WTC11 (cell line): Measurements from ENCODE around the gene KANSL3. TPM values are rescaled to one million over a fixed set of nuclear protein-coding genes. Genes with fewer than 3 reads are reported as not detected.

Source experiments
- ATAC-seq: fragments of 200-7000 bp; cut with Tn5 transposase; 2 replicates; pipeline ENCODE4 v1.10.0; 2021; ENCODE audit warnings: mild to moderate bottlenecking, moderate library complexity
- CTCF ChIA-PET: fragments of 300-600 bp; sonication (Branson Sonifier 250); formaldehyde crosslinking; loops from one replicate; lab custom pipeline; 2021; ENCODE audit warnings: antibody characterized with exemption; lab: Charles Lee
- POLR2A ChIA-PET: fragments of 350-600 bp; sonication (Branson Sonifier 250); formaldehyde crosslinking; loops from one replicate; lab custom pipeline; 2021; ENCODE audit warnings: antibody characterized with exemption; lab: Charles Lee
- DNase-seq: peaks from one replicate; pipeline ENCODE4 v3.0.0; 2021; ENCODE audit warnings: low spot score
- H3K27ac Mint-ChIP-seq: 2 replicates; pipeline ENCODE4 v1.8.0; 2021; ENCODE audit warnings: mixed read lengths
- H3K27me3 Mint-ChIP-seq: 2 replicates; pipeline ENCODE4 v1.8.0; 2021; ENCODE audit warnings: low read depth, mild to moderate bottlenecking, moderate library complexity, mixed read lengths
- H3K36me3 Mint-ChIP-seq: 2 replicates; pipeline ENCODE4 v1.8.0; 2021; ENCODE audit warnings: mixed read lengths
- H3K4me1 Mint-ChIP-seq: 2 replicates; pipeline ENCODE4 v1.8.0; 2022; ENCODE audit warnings: mixed read lengths
- H3K4me3 Mint-ChIP-seq: 2 replicates; pipeline ENCODE4 v1.8.0; 2021; ENCODE audit warnings: mild to moderate bottlenecking, moderate library complexity, mixed read lengths
- H3K9me3 Mint-ChIP-seq: 2 replicates; pipeline ENCODE4 v1.8.0; 2021; ENCODE audit warnings: mixed read lengths
- ATF2 ChIP-seq: sonication (generic); formaldehyde crosslinking; IDR thresholded peaks from 2 replicates; pipeline ENCODE4 v1.8.1; 2022; ENCODE audit warnings: low read depth, missing genetic modification reagents, borderline replicate concordance
- CREM ChIP-seq: sonication (generic); formaldehyde crosslinking; IDR thresholded peaks from 2 replicates; pipeline ENCODE4 v1.8.1; 2022; ENCODE audit warnings: mild to moderate bottlenecking, missing genetic modification reagents, moderate library complexity
- E2F5 ChIP-seq: sonication (generic); formaldehyde crosslinking; IDR thresholded peaks from 2 replicates; pipeline ENCODE4 v1.8.1; 2022; ENCODE audit warnings: mild to moderate bottlenecking, moderate library complexity, missing genetic modification reagents
- EMX1 ChIP-seq: fragments of 250-450 bp; sonication (Bioruptor Pico); IDR thresholded peaks from 2 replicates; pipeline ENCODE4 v1.8.0; 2021; ENCODE audit warnings: mild to moderate bottlenecking
- HMGA2 ChIP-seq: fragments of 250-450 bp; sonication (Bioruptor Pico); IDR thresholded peaks from 2 replicates; pipeline ENCODE4 v1.4.0; 2021; ENCODE audit warnings: mild to moderate bottlenecking, moderate library complexity
- IRF2 ChIP-seq: sonication (generic); formaldehyde crosslinking; IDR thresholded peaks from 2 replicates; pipeline ENCODE4 v1.8.0; 2022; ENCODE audit warnings: low read depth, missing genetic modification reagents, borderline replicate concordance
- MXD4 ChIP-seq: fragments of 250-450 bp; sonication (Bioruptor Pico); IDR thresholded peaks from 2 replicates; pipeline ENCODE4 v1.8.0; 2021; ENCODE audit warnings: mild to moderate bottlenecking, moderate library complexity, borderline replicate concordance
- NFATC4 ChIP-seq: fragments of 250-450 bp; sonication (Bioruptor Pico); IDR thresholded peaks from 2 replicates; pipeline ENCODE4 v1.9.0; 2021; ENCODE audit warnings: mild to moderate bottlenecking
- OVOL2 ChIP-seq: fragments of 250-450 bp; sonication (Bioruptor Pico); IDR thresholded peaks from 2 replicates; pipeline ENCODE4 v1.9.0; 2021; ENCODE audit warnings: mild to moderate bottlenecking, borderline replicate concordance
- PRRX2 ChIP-seq: fragments of 250-450 bp; sonication (Bioruptor Pico); IDR thresholded peaks from 2 replicates; pipeline ENCODE4 v1.8.0; 2021; ENCODE audit warnings: mild to moderate bottlenecking
- RELA ChIP-seq: sonication (generic); formaldehyde crosslinking; IDR thresholded peaks from 2 replicates; pipeline ENCODE4 v1.8.1; 2022; ENCODE audit warnings: missing genetic modification reagents, mild to moderate bottlenecking, borderline replicate concordance
- RORB ChIP-seq: fragments of 250-450 bp; sonication (Bioruptor Pico); IDR thresholded peaks from 2 replicates; pipeline ENCODE4 v1.9.0; 2021; ENCODE audit warnings: mild to moderate bottlenecking
- TCF7 ChIP-seq: sonication (generic); formaldehyde crosslinking; IDR thresholded peaks from 2 replicates; pipeline ENCODE4 v1.8.0; 2022; ENCODE audit warnings: mild to moderate bottlenecking, low read depth, missing genetic modification reagents, moderate library complexity
- total RNA-seq: library from RNA; stranded (reverse); gene quantifications from 3 replicates; pipeline ENCODE4 v1.2.3, GENCODE V29; 2021
- TF ChIP-seq, protein P1 (sequence below): sonication (generic); formaldehyde crosslinking; IDR thresholded peaks from 2 replicates; pipeline ENCODE4 v1.8.1; 2022; ENCODE audit warnings: low read depth, mild to moderate bottlenecking, moderate library complexity, missing genetic modification reagents, borderline replicate concordance
- TF ChIP-seq, protein P2 (sequence below): sonication (generic); formaldehyde crosslinking; IDR thresholded peaks from 2 replicates; pipeline ENCODE4 v1.8.1; 2023; ENCODE audit warnings: mild to moderate bottlenecking, missing genetic modification reagents
- TF ChIP-seq, protein P3 (sequence below): sonication (generic); formaldehyde crosslinking; IDR thresholded peaks from 2 replicates; pipeline ENCODE4 v1.8.0; 2023; ENCODE audit warnings: missing genetic modification reagents
- TF ChIP-seq, protein P4 (sequence below): sonication (generic); formaldehyde crosslinking; IDR thresholded peaks from 2 replicates; pipeline ENCODE4 v1.8.0; 2022; ENCODE audit warnings: mild to moderate bottlenecking, missing genetic modification reagents

The KANSL3 gene
- total RNA-seq, 1 experiment from 2014 or later, result 32.5 TPM

- H3K27me3 Mint-ChIP-seq, result peaks cover 3% of the 10 kb centered on the region; the same call in 1 of the 2 replicates
- ATAC-seq (no peak), DNase-seq (no peak)
- no peak overlapping the region for H3K27ac Mint-ChIP-seq
- H3K36me3 Mint-ChIP-seq, result no peaks in the 10 kb centered on the region
- H3K4me3 Mint-ChIP-seq, result no peak overlapping the region
- CTCF ChIA-PET, result interaction anchor here (0.8 to 4.9 kb wide), 38 partner anchors 9 to 419 kb away, joined by 3 to 84 read pairs (median 6); partner anchors contain the start of genes ARID5A, CNNM3, CNNM4 and ITPRIPL1
- peaks cover 4% of the 10 kb centered on the region; the same call in 1 of the 2 replicates for H3K9me3 Mint-ChIP-seq
- TF ChIP-seq PRRX2 (CRISPR knock-in tag), result no peak
- no peak for TF ChIP-seq RELA
- TF ChIP-seq ATF2 (CRISPR knock-in tag), result no peak
- TF ChIP-seq, protein P1, sequence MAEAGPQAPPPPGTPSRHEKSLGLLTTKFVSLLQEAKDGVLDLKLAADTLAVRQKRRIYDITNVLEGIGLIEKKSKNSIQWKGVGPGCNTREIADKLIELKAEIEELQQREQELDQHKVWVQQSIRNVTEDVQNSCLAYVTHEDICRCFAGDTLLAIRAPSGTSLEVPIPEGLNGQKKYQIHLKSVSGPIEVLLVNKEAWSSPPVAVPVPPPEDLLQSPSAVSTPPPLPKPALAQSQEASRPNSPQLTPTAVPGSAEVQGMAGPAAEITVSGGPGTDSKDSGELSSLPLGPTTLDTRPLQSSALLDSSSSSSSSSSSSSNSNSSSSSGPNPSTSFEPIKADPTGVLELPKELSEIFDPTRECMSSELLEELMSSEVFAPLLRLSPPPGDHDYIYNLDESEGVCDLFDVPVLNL, result no peak
- no peak for TF ChIP-seq MXD4
- TF ChIP-seq E2F5 (CRISPR knock-in tag), result no peak
- no peak for TF ChIP-seq NFATC4
- no peak for TF ChIP-seq EMX1 (CRISPR knock-in tag)
- TF ChIP-seq HMGA2 (CRISPR knock-in tag), result no peak
- TF ChIP-seq, protein P2, sequence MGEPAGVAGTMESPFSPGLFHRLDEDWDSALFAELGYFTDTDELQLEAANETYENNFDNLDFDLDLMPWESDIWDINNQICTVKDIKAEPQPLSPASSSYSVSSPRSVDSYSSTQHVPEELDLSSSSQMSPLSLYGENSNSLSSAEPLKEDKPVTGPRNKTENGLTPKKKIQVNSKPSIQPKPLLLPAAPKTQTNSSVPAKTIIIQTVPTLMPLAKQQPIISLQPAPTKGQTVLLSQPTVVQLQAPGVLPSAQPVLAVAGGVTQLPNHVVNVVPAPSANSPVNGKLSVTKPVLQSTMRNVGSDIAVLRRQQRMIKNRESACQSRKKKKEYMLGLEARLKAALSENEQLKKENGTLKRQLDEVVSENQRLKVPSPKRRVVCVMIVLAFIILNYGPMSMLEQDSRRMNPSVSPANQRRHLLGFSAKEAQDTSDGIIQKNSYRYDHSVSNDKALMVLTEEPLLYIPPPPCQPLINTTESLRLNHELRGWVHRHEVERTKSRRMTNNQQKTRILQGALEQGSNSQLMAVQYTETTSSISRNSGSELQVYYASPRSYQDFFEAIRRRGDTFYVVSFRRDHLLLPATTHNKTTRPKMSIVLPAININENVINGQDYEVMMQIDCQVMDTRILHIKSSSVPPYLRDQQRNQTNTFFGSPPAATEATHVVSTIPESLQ, result no peak
- TF ChIP-seq, protein P3, sequence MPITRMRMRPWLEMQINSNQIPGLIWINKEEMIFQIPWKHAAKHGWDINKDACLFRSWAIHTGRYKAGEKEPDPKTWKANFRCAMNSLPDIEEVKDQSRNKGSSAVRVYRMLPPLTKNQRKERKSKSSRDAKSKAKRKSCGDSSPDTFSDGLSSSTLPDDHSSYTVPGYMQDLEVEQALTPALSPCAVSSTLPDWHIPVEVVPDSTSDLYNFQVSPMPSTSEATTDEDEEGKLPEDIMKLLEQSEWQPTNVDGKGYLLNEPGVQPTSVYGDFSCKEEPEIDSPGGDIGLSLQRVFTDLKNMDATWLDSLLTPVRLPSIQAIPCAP, result no peak; the same call in 1 of the 2 replicates
- no peak for TF ChIP-seq IRF2
- no peak for TF ChIP-seq OVOL2
- no peak for TF ChIP-seq CREM (CRISPR knock-in tag)
- no peak for TF ChIP-seq RORB (CRISPR knock-in tag)
- no peak for TF ChIP-seq TCF7
- TF ChIP-seq, protein P4, sequence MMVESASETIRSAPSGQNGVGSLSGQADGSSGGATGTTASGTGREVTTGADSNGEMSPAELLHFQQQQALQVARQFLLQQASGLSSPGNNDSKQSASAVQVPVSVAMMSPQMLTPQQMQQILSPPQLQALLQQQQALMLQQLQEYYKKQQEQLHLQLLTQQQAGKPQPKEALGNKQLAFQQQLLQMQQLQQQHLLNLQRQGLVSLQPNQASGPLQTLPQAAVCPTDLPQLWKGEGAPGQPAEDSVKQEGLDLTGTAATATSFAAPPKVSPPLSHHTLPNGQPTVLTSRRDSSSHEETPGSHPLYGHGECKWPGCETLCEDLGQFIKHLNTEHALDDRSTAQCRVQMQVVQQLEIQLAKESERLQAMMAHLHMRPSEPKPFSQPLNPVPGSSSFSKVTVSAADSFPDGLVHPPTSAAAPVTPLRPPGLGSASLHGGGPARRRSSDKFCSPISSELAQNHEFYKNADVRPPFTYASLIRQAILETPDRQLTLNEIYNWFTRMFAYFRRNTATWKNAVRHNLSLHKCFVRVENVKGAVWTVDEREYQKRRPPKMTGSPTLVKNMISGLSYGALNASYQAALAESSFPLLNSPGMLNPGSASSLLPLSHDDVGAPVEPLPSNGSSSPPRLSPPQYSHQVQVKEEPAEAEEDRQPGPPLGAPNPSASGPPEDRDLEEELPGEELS (CRISPR knock-in tag), result no peak
- POLR2A ChIA-PET, result no interaction called here
- H3K4me1 Mint-ChIP-seq, result peaks cover 23% of the 10 kb centered on the region
Observed at GRCh38 chr2:96553176-96553956, 84.7 kb downstream of the KANSL3 start.
